ENCODE results near the gene FN1.
A peak's percentile ranks its signal among the peaks of the same experiment; 100 is the strongest.

The FN1 gene

GRCh38 chr2:215382480-215382879 is 53.4 kb downstream of the FN1 start:
- DNase-seq = no peak

- DNase-seq = no peak
These were observed 53.9 kb downstream of the FN1 start for GRCh38 chr2:215382011-215382410.

- DNase-seq = no peak
These were observed 55.2 kb downstream of the FN1 start for GRCh38 chr2:215380699-215381098.

GRCh38 chr2:215379948-215380347 is 55.9 kb downstream of the FN1 start:
- no peak for DNase-seq

- no peak for DNase-seq
These were observed 56.8 kb downstream of the FN1 start for GRCh38 chr2:215379039-215379438.

GRCh38 chr2:215378045-215378444 is 57.8 kb downstream of the FN1 start:
- DNase-seq = no peak

GRCh38 chr2:215377283-215377682 is 58.6 kb downstream of the FN1 start:
- peak; percentile 66 for DNase-seq

GRCh38 chr2:215376103-215376780 is 59.6 kb downstream of the FN1 start:
- DNase-seq = no peak

- no peak for DNase-seq
These were observed 60.4 kb downstream of the FN1 start for GRCh38 chr2:215375467-215375830.

GRCh38 chr2:215374642-215375466 is 61.0 kb downstream of the FN1 start:
- DNase-seq = no peak

GRCh38 chr2:215374002-215374401 is 61.9 kb downstream of the FN1 start:
- DNase-seq = no peak

- DNase-seq = no peak
These were observed 62.8 kb downstream of the FN1 start for GRCh38 chr2:215372968-215373649.

GRCh38 chr2:215371915-215372897 is 63.7 kb downstream of the FN1 start:
- no peak for DNase-seq

- DNase-seq = no peak
These were observed 65.5 kb downstream of the FN1 start for GRCh38 chr2:215370112-215370965.

GRCh38 chr2:215369181-215369760 is 66.6 kb downstream of the FN1 start:
- peak; percentile 53 for DNase-seq

GRCh38 chr2:215368493-215368809 is 67.4 kb downstream of the FN1 start:
- DNase-seq = peak; percentile 1

GRCh38 chr2:215367662-215368492 is 68.0 kb downstream of the FN1 start:
- DNase-seq = peak; percentile 62

GRCh38 chr2:215366440-215367032 is 69.3 kb downstream of the FN1 start:
- peak; percentile 5 for DNase-seq

GRCh38 chr2:215365184-215365658 is 70.6 kb downstream of the FN1 start:
- no peak for DNase-seq
